NCI-H1694 treated with DMSO at 0.1 percent for 48 hours (cell line): Measurements from ENCODE around the gene DGCR2.
"Not testable (repeated sequence)": the region's sequence is repeated elsewhere in the genome, so short reads cannot be mapped to it uniquely, and the experiment has no call there.

Source experiments
- DNase-seq: peaks from one replicate; lab custom pipeline; 2025; lab: John Stamatoyannopoulos, UW

DGCR2 gene, protein sequence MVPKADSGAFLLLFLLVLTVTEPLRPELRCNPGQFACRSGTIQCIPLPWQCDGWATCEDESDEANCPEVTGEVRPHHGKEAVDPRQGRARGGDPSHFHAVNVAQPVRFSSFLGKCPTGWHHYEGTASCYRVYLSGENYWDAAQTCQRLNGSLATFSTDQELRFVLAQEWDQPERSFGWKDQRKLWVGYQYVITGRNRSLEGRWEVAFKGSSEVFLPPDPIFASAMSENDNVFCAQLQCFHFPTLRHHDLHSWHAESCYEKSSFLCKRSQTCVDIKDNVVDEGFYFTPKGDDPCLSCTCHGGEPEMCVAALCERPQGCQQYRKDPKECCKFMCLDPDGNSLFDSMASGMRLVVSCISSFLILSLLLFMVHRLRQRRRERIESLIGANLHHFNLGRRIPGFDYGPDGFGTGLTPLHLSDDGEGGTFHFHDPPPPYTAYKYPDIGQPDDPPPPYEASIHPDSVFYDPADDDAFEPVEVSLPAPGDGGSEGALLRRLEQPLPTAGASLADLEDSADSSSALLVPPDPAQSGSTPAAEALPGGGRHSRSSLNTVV

DNA sequence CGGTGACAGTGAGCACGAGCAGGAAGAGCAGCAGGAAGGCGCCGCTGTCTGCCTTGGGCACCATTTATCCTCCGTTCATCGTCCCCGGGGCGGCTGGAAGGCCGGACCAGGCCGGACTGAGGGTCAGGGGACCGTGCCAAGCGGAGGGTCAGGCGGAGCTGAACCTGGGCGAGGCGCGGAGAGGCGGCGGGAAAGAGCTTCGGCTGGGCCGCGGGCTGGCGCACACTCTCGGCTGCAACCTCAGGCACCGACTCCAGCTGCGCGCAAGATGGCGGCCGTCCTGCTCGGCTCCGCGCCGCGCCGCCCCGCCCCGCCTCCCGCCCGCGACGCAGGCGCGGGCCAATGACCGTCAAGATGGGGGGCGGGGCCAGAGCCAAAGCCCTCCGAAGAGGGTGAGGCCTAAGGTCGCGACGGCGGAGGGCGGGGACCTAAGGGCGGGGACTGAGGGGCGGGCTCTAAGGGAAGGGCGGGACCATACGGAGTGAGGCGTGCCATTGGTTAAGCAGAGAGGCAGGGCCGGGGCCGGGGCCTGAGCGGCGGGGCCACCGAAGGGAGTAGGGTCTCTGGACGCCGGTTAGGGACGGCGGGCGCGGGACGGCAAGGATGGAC lies at the start of gene DGCR2:
TSS of gene DGCR2 (minus strand) at position 270 of the 609 bp plus-strand sequence. CDS start at position 64, 206 bp downstream.
- DNase-seq = peak; percentile 88

DNA sequence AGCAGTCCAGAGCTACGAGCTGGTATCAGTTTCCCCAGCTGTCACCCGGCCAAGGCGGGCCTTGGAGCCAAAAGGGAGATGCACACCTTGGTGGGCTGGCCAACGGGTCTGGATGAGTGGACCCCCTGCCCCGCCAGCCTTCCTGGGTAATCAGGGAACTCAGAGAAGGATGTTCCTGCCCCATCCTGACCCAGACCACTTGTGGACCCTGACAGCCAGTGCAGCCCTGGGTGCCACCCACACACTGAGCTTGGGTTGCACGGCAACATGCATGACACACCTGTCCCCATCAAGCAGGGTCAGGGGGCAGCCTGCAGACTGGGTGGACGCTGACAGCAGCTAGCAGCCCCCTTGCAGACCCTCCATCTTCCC lies 47.7 kb upstream of the DGCR2 start:
- no peak for DNase-seq

DNA sequence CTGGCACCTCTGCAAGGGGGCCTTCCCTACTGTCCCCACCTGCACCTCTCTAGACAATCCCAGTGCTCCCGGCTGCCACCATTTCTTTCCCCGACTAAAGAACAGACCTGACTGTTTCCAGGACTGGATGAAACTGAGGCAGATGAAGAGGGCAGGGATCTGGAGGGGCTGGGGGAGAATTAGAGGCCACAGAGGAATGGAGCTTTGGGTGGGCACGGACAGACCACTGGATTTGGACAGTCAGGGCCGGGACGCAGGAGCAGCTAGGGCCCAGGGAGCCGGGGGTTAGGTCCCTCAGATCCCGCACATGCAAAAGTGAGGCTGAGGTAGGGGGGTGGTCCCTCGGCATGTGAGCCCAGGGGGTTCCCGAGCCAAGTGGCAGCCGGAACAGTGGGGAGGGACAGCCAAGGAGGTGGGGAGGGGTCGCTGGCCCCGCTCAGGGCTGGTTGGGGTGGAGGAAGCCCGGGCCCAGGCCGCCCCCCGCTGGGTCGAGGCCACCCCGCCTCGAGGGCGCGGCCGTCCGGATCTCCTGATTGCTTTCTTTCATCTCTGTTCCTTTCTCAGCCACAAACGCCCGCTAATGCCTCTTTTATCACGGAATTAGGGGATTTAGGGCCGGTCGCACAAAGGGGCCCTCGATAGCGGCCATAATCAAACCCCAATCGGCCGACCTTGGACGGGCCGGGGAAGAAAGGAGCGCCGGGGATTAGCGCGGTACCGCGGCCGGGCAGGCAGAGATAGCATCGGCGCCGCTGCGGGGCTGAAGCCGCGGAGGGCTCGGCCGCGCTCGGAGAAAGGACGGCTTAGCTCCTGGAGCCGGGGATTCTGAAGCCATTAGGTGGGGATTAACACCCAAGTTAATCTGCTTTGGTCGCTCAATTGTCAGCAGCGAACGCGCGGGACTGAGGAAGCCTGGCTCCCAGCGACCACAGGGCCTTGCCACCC lies 47.1 kb upstream of the DGCR2 start:
- DNase-seq = no peak

DNA sequence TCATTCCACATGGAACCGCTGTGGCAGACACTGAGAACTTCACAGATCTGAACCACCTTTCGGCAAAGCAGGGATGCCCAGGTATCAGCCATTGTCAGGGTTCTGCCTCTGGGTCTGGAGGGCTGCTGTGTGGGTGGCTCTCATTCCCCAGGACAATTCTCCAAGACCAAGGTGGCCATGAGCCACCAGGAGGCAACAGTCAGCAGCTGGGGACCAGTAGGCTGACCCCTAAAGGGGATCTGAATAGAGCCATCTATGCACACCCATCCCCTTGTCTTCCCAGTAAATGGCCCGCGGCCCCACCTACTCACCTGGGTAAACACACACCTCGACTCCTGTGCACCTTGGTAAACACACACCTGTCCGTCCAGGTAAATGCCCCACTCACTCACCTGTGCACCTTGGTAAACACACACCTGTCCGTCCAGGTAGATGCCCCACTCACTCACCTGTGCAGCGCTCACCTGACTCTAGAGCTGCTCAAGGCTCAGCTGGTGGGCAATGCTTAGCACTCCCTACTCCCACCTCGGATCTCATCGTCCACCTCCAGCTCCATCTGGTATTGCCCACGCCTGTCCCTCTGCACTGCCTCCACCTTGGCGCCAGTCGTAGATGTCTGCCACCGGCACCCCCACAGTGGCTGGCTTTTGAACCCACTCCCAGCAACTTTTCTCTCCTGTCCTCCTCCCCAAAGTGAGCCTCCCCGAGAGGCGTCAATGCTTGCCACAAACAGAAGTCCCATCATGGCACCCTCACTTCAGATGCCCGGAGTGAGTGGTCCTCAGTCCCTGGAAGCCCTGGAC lies 46.1 kb upstream of the DGCR2 start:
- no peak for DNase-seq

DNA sequence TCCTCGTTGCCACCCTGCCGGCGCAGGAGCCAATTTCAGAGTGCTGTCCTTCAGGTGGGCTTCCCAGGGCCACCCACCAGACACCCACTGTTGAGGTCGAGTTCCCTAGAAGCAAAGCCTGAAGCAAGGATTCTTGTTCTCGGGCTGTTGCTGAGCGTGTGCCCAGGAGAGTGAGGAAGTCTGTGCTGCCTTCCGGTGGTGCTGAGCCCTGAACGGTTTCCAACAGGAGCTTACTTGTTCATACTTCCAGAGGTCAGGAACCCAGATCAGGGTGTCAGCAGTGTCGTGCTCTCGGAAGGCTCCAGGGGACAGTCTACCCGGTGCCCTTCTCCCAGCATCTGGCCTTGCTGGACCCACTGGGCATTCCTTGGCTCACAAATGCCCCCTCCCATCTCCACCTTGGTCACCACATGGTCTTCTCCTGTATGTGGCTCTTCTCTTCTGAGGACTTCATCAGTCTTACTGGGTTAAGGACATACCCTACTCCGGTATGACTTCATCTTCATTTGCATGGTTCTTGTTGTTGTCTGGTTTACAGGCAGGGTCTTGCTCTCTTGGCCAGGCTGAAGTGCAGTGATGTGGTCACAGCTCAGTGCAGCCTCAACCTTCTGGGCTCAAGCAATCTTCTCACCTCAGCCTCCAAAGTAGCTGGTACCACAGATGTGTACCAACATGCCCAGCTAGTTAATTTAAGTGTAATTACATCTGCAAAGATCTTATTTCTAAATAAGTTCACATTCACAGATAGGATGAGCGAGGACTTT lies 45.1 kb upstream of the DGCR2 start:
- DNase-seq = no peak

DNA sequence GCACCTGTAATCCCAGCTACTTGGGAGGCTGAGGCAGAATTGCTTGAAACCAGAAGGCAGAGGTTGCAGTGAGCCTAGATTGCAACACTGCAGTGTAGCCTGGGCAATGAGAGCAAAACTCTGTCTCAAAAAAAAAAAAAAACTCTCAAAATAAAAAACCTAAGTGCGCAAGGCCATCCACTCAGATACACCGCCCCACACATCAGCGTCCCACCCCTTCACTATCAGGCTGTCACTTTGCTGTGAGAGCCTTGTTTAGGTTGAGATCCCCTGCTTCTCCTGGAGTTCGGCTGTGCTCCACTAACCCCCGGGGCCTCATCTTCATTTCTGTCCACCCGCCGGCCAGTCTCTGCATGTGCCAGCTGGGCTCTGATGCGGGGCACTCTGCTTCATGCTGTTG lies 44.2 kb upstream of the DGCR2 start:
- DNase-seq = no peak

DNA sequence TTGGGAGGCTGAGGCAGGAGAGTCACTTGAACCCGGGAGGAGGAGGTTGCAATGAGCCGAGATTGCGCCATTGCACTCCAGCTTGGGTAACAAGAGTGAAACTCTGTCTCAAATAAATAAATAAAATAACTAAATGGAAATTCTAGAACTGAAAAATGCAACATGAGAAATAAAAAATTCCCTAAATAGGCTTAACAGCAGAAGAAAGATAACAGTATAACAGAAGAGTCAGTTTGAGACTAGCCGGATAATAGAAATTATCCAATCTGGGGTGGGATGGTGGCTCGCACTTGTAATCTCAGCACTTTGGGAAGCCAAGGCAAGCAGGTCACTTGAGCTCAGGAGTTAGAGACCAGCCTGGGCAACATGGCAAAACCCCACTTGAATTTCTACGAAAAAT lies 42.2 kb upstream of the DGCR2 start:
- DNase-seq = no peak

DNA sequence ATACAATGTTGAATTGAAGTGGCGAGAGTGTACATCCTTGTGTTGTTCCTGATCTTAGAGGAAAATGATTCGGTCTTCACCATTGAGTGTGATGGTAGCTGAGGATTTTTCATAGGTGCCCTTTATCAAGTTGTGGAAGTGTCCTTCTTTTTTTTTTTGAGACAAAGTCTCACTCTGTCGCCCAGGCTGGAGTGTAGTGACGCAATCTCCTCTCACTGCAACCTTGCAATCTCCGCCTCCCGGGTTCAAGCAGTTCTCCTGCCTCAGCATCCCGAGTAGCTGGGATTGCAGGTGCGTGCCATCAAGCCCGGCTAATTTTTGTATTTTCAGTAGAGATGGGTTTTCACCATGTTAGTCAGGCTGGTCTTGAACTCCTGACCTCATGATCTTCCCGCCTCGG lies 36.4 kb upstream of the DGCR2 start:
- not testable (repeated sequence) for DNase-seq

DNA sequence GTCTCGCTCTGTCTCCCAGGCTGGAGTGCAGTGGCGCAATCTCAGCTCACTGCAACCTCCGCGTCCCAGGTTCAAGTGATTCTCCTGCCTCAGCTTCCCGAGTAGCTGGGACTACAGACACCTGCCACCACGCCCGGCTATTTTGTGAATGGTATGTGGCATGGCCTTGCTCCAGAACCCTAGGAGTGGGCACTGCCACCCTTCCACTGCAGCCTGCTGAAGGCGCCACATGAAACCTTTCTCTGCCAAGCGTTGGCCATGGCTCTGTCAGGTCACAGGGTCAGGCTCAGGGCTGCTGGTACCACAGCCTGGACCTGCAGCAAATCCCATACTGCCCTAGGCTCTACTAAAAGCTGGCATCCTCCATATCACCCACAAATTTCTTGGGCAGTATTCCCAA lies 33.9 kb upstream of the DGCR2 start:
- not testable (repeated sequence) for DNase-seq

DNA sequence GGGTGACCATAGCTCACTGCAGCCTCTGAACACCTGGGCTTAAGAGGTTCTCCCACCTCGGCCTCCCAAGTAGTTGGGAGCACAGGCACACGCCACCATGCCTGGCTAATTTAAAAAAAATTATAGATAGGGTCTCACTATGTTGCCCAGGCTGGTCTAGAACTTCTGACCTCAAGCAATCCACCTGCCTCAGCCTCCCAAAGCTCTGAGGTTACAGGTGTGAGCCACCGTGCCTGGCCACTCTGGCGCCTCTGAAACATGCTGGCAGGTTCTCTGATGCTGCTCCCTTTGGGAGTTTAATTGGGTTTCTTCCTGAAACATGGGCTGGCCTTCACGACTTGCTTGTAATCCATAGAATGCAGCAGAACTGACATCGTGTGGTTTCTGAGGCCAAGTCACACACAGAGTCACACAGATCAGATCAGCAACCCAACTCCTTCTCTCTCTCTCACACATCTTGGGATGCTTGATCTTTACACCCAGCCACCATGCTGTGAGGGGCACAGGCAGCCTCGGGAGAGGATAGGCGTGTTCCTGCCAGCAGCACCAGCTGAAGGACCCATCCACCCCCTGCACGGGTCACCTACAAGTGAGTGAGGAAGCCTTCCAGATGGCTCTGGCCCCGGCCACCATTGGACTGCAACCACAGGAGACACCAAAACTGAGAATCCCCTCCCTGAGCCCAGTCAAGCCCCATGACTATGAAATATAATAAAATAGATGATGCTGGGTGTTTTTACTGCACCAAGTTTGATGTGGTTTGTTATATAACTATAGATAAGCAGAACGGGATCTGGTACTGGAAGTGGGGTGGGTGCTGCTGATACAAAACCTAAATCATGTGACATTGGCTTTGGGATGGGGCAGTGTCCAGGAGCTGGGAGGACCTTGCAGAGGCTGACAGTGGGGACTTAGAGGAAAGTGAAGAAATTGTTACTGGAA lies 31.0 kb upstream of the DGCR2 start:
- no peak for DNase-seq

DNA sequence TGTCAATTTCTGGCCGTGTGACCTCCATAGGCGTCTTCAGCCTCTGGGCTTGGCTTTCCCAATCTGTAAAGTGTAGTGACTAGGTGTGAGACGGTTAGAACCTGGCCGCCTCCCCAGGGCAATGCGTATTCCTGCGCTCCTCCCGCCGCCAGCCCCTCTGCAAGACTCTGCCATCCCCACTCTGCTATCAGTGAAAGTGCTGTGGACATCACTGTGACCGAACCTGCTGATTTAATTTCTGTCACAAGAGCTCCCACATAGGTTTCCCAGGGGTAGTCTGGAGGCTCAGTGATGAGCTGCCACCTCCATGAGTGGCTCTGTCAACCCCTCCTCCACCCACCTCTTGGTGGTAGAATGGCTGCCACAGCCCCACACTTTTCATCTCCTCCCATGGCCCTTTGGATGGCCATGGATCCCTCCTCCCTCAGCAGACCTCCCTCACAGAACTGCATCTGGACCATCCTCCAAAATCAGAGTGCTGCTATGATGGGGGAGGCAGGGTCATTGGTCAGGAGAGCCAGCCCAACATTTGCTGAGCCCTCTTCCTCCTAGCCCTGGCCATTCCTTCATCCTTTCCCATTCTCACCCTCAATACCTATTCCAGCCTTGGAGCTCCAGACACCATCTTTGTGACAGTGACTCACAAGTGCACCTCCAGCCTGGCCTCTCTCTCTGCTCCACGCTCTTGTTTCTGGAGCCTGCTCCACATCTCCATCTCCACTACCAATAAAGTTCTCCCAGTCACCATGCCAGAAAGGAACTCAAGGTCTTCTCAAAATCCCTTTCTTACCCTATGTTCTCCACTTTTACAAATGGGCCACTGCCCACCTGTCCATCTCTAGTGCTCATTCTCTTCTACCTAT lies 29.3 kb upstream of the DGCR2 start:
- no peak for DNase-seq

DNA sequence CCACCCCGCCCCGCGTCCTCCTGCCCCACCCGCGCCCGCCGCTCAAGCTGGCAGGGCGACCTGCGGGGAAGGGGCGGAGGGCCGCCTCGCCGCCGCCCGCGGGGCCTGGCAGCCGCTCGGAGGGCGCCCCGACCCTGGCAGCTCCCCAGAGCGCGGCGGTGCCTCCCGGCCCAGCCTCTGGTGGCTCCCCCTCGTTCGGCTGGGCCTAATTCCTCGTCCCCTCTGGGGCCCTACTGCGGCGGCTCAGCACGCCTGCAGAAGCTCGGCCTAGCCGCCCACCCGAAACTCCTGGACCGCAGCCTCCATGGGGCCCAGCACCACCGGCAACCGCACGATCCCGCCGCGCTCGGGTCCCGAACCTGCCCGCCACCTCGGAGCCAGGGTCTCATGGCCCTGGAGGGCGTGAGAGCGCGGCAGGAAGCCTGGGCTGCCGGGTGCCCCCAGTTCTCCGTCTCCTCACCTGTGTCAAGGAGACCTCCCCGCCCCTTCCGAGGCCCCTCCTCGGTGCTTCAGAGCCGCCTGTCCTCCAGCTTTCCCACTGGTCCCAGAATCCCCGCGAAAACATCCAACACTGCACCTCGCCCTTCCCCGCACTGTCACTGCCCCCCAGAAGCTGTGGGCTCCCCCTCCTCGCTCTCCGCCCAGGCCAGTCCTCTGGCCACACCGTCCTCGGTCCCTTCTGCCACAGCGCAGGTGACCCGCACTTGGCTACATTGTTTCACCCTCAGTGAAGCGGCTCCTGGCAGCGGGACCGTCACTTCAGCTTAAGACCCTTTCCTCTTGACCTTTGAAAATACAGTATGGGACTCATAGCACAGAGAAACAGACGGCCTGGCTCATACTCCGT lies 28.5 kb upstream of the DGCR2 start:
- DNase-seq = no peak

DNA sequence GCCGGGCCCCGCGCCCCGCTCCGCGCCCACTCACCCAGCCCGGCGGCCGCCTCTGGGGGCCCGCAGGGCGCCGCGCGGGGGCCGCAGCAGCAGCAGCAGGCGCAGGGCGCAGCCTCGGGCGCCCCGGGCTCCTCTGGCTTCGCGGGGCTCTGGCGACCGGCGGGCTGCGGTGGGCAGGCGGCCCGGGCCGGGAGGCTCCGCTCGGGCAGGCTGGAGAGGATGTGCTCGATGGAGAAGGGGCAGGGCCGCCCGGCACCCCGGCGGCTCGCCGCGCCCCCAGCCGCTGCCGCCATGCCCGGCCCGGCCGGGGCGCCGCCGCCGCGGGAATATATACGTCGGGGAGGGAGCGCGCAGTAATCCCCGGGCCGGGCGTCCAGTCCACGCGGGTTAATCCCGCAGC lies 27.8 kb upstream of the DGCR2 start, which contains the start of gene GSC2:
TSS of gene GSC2 (minus strand) at position 302 of the 400 bp plus-strand sequence. CDS start at position 293, 9 bp downstream.
- DNase-seq = no peak

DNA sequence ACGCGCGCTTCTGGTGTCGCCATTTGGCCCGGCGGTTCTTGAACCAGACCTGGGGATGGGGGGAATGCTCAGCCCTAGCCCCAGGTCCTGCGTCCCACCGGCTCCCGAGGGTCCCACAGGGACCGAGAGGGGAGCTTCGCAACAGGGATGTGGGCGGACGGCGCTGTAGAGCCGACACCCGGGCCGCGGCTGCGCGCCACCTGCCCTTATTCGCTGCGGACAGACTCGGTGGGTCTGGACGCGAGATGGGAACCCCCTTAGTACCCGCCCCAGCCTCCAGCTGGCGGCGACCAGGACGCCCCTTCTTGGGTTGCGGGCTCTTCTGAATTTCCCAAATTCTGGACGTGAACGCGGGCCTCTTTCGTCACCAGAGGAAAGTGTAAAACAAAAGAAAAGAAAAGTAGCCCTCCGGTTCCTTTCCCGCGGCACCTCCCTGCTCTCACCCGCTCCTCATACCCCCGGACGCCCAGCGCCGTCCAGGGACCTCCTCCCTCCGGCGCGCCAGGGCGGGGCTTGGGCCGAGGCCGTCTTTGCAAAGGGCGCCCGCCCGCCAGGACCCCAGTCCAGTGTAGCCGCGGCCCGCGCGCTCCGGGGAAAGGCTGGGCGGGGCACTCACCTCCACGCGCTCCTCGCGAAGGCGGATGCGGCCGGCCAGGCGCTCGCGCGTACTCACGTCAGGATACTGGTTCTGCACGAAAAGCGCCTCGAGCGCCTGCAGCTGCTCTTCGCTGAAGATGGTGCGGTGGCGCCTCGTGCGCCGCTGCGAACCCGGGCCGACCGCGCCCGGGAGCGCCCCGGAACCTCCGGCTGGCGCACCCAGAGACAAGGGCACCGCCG lies 27.1 kb upstream of the DGCR2 start:
- DNase-seq = no peak

DNA sequence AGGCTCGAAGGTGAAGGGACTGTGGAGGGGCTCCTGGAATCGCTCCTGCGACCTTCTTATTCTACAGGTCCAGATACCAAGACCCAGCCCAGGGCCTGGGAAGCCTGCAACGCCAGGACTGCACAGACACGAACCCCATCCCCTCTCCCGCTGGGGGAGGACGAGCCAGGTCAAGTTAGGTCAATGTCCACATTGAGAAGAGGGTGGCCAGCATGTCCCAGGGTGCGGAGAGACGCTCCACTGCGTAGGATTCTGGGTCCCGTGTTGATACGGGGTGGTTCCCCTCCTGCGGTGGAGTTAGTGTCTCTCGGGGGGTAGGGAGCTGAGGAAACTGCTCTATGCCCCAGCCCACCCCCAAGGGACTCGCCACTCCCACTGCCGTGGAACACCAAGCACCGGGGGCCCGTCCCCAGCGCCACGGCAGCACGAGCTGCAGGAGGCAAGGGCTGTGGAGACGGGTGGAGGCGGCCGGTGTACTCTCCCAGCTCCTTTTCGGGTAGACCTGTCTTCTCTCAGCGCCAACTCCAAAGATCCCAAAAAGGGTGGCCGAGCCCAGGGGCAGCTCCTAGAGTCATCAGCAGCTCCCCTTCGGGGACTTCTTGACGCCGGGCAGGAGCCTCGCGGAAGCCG lies 26.3 kb upstream of the DGCR2 start:
- no peak for DNase-seq

DNA sequence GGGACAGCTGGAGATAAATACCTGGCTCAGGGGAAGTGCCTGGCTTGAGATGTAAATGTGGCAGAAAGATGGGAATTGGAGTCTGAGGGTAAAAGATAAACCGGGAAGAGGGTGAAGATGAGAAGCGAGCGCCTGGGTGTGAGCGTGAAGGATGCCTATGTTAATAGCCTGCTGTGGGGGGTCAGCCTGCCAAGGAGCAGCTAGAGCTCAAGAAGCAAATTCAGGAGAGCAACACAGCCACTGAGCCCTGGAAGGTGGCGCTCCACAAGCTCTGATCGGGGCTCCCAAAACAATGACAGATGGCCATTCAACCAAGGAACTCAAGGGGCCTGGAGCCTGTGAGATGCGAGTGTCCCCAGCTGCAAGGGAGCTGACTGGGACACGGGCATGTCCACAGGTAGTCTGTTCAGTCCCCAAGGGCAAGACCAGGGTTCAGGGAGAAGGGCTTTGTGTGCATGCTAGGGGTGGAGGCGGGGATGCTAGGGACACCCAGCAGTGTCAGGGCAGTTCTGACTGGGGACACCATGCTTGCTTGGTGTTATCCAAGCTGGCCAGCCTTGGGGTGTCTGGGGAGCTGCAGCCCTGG lies 25.1 kb upstream of the DGCR2 start:
- no peak for DNase-seq
